NCI-H748 (cell line): ENCODE data around the gene SULF2.
A peak's percentile ranks its signal among the peaks of the same experiment; 100 is the strongest.

Source experiments
- DNase-seq: peaks from one replicate; lab custom pipeline; 2025; ENCODE audit not compliant: unreplicated experiment; lab: John Stamatoyannopoulos, UW

Gene SULF2

DNA sequence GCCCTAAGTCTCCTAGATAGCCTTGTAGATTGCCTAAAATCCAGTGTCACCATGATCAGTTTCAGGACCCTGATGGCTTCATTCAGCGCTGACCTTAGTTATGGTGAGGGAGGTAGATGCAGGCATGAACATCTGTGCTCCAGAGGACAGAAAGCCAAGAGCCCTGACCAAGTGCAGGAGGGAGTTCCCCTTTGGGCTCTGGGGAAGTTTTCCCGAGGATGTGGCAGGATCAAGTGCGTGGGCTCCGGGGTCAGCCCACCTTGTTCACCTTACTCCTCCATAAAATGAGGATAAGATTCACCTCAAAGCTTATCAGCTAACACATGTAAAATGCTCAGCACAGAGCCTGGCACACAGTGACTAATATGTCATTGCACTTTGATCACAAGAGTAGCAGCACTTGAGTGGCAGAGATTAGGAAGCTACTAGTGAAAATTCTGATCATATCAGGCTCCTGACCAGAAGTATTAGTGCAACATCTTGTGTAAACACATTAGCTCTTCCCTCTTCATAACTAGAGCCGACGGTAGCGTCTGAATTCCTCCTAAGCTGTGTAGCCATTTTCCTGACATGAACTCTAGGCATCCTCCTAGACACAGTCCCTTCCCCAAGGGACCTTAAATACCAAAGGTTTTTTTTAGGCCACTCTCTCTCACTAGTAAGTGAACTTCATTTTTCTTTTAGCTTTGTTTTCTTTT lies 125.2 kb downstream of the SULF2 start:
- no peak for DNase-seq

GRCh38 chr20:47656318-47656717 lies 129.0 kb downstream of the SULF2 start:
- DNase-seq = no peak

DNA sequence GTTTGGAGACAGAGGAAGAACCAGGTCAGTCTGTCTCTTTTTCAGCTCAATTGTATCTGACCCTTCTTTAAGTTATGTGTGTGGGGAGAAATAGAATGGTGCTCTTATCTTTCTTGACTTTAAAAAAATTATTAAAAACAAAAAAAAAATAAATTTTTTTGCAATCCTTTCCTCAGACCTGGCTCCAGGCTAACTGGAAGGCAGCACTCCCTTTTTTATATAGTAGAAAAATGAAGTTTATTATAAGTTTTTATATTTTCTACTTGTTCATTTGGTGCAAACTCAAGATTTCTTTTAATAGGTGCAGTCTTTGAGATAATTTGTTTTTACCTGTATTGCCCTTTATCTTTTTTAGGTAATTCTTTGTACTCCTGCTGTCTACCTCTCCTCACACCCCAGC lies 129.6 kb downstream of the SULF2 start:
- DNase-seq = no peak

DNA sequence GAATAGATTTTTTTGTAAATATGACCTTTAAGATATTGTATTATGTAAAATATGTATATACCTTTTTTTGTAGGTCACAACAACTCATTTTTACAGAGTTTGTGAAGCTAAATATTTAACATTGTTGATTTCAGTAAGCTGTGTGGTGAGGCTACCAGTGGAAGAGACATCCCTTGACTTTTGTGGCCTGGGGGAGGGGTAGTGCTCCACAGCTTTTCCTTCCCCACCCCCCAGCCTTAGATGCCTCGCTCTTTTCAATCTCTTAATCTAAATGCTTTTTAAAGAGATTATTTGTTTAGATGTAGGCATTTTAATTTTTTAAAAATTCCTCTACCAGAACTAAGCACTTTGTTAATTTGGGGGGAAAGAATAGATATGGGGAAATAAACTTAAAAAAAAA lies 130.9 kb downstream of the SULF2 start:
- DNase-seq = no peak

DNA sequence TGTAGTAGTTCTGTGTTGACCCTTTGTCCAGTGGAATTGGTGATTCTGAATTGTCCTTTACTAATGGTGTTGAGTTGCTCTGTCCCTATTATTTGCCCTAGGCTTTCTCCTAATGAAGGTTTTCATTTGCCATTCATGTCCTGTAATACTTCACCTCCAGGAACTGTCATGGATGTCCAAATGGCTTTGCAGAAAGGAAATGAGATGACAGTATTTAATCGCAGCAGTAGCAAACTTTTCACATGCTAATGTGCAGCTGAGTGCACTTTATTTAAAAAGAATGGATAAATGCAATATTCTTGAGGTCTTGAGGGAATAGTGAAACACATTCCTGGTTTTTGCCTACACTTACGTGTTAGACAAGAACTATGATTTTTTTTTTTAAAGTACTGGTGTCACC lies 131.4 kb downstream of the SULF2 start:
- DNase-seq = no peak

GRCh38 chr20:47652794-47653193 lies 132.5 kb downstream of the SULF2 start:
- no peak for DNase-seq

DNA sequence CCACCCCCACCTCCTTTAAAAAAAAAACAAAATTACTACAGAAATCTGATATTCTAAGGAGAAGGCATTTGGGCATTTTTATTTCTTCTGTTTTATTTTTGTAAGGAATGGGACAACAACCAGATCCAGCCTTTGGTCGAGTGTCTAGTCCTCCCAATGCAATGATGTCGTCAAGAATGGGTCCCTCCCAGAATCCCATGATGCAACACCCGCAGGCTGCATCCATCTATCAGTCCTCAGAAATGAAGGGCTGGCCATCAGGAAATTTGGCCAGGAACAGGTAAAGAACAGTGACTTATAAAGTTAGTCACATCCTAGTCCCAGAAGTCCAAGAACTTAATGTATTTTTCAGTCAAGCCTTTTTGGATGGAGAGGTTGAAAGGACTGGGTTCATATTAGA lies 133.0 kb downstream of the SULF2 start:
- DNase-seq = no peak

- DNase-seq = no peak
Measured at GRCh38 chr20:47648943-47649342, 136.3 kb downstream of the SULF2 start.

GRCh38 chr20:47647994-47648393 lies 137.3 kb downstream of the SULF2 start:
- no peak for DNase-seq

DNA sequence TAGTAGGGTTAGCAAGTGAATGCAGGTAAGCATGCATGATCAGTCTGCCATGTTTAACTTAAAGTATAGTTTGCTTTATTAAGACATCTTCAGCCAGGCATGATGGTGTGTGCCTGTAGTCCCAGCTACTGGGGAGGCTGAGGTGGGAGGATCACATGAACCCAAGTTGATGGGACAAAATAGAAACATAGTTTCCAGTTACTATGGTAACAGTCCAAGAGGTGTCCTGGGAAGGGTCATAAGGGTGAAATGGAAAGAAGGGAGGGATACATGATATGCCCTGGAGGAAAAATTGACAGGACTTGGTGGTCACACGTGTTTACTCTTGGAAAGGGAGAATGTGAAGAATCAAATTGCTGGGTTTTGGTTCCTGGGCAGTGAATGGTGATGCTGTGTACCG lies 139.6 kb downstream of the SULF2 start:
- DNase-seq = no peak

DNA sequence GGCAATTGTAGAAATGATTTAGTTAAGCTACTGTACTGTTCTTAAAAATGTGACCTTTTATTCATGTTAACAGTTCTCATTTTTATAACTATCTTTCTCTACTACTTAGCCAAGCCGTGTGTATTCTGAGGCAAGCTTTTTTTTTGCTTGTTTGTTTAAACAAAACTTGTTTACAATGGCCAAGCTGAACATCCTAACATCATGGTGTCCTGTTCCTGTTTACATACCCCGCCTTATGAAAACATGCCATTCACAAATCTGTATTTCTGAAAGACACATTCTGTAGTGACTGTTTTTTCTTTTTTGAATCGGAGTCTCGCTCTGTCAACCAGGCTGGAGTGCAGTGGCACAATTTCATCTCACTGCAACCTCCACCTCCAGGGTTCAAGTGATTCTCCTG lies 142.7 kb downstream of the SULF2 start:
- peak; percentile 29 for DNase-seq

DNA sequence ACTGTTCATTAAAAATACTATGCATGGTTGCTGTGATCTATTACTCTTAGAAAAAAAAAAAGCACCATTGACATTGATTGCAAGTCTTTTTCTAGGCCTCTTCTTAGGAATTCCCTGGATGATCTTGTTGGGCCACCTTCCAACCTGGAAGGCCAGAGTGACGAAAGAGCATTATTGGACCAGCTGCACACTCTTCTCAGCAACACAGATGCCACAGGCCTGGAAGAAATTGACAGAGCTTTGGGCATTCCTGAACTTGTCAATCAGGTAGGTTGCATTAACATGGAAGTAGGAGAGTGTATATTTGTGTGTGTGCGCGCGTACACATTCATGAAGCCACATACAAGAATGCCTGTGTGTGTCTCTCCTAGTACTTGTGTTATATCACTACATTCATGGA lies 143.2 kb downstream of the SULF2 start:
- no peak for DNase-seq

DNA sequence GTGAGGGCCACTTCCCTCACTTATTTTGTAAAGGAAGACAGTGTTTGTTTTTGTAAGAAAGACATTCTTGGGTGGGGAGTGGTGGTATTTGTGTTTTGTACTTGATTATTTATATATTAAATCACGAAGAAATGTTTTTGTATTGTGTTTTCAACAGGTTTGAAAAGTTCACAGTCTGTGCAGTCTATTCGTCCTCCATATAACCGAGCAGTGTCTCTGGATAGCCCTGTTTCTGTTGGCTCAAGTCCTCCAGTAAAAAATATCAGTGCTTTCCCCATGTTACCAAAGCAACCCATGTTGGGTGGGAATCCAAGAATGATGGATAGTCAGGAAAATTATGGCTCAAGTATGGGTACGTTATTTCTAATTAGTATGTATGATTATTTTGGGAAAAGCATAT lies 146.4 kb downstream of the SULF2 start:
- DNase-seq = no peak

GRCh38 chr20:47635256-47635655 lies 150.0 kb downstream of the SULF2 start:
- DNase-seq = no peak

- DNase-seq = no peak
Measured at GRCh38 chr20:47631078-47631477, 154.2 kb downstream of the SULF2 start.

GRCh38 chr20:47629907-47630306 lies 155.4 kb downstream of the SULF2 start:
- DNase-seq = no peak

GRCh38 chr20:47627540-47627939 lies 157.7 kb downstream of the SULF2 start:
- no peak for DNase-seq

- DNase-seq = no peak
Measured at GRCh38 chr20:47623206-47623605, 162.1 kb downstream of the SULF2 start.

DNA sequence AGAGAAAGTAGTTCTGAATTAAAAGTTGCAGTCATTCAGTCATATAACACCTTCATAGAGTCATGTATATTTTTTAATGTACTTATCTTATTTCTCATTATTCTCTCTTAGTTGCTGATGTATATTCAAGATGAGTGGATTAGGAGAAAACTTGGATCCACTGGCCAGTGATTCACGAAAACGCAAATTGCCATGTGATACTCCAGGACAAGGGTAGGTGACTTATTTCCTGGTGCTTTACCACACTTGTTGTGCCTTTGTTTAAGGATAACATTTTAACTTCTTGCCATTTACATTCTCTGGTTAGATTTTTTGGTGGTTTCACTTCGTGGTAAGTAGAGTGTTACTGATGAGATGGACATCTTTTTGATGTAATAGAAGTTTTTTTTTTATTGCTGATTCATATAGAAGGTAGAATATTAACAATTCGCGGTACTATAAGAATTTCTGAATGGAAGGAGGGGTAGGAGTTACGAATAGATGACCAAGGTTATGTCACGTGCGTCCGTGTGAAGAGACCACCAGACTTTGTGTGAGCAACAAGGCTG lies 163.1 kb downstream of the SULF2 start:
- no peak for DNase-seq

GRCh38 chr20:47620808-47621805 lies 164.2 kb downstream of the SULF2 start:
- peak; percentile 41 for DNase-seq

- no peak for DNase-seq
Measured at GRCh38 chr20:47618479-47618878, 166.8 kb downstream of the SULF2 start.
